ENCODE measurements around the gene ZNF385A.
A peak's percentile ranks its signal among the peaks of the same experiment; 100 is the strongest.

ZNF385A gene

GRCh38 chr12:54377797-54378515 lies 6.6 kb downstream of the ZNF385A start:
- no peak overlapping the region for H3K27ac ChIP-seq (ENCODE audit: low read depth, low read length)
- peaks cover 4% of the 10 kb centered on the region for H3K36me3 ChIP-seq (ENCODE audit: insufficient read depth, low read length)
- no peaks in the 10 kb centered on the region for H3K27me3 ChIP-seq (ENCODE audit: control insufficient read depth in 1 of 2, insufficient read depth in 2 of 2, low read length in 2 of 2)
- H3K4me1 ChIP-seq (ENCODE audit: insufficient read depth, low read length) = peaks cover 40% of the 10 kb centered on the region
- H3K9ac ChIP-seq (ENCODE audit: low read length) = no peak overlapping the region
- H3K4me3 ChIP-seq (ENCODE audit: low read depth in 1 of 2, low read length in 2 of 2) = peak overlapping the region; percentile 47 to 51
- no peaks in the 10 kb centered on the region for H3K9me3 ChIP-seq (ENCODE audit: low read length)

GRCh38 chr12:54377007-54377406 lies 7.5 kb downstream of the ZNF385A start:
- Histone ChIP-seq H3K36me3 (ENCODE audit: insufficient read depth, low read length) (peaks cover 4% of the 10 kb centered on the region), H3K9ac (ENCODE audit: low read length) (no peak overlapping the region), H3K4me3 (ENCODE audit: low read depth in 1 of 2, low read length in 2 of 2) (no peak overlapping the region), H3K27ac (ENCODE audit: low read depth, low read length) (peak overlapping the region; percentile 25), H3K9me3 (ENCODE audit: low read length) (no peaks in the 10 kb centered on the region), H3K27me3 (ENCODE audit: control insufficient read depth in 1 of 2, insufficient read depth in 2 of 2, low read length in 2 of 2) (no peaks in the 10 kb centered on the region), H3K4me1 (ENCODE audit: insufficient read depth, low read length) (peaks cover 44% of the 10 kb centered on the region)

- H3K9ac ChIP-seq (ENCODE audit: low read length) = no peak overlapping the region
- peak overlapping the region; percentile 25 for H3K27ac ChIP-seq (ENCODE audit: low read depth, low read length)
- no peaks in the 10 kb centered on the region for H3K27me3 ChIP-seq (ENCODE audit: control insufficient read depth in 1 of 2, insufficient read depth in 2 of 2, low read length in 2 of 2)
- H3K4me3 ChIP-seq (ENCODE audit: low read depth in 1 of 2, low read length in 2 of 2) = no peak overlapping the region
- H3K9me3 ChIP-seq (ENCODE audit: low read length) = no peaks in the 10 kb centered on the region
- H3K4me1 ChIP-seq (ENCODE audit: insufficient read depth, low read length) = peaks cover 48% of the 10 kb centered on the region
- peaks cover 4% of the 10 kb centered on the region for H3K36me3 ChIP-seq (ENCODE audit: insufficient read depth, low read length)
These were observed 7.9 kb downstream of the ZNF385A start for GRCh38 chr12:54376596-54376995.

GRCh38 chr12:54375259-54375579 lies 9.3 kb downstream of the ZNF385A start:
- no peak overlapping the region for H3K27ac ChIP-seq (ENCODE audit: low read depth, low read length)
- H3K4me1 ChIP-seq (ENCODE audit: insufficient read depth, low read length) = peaks cover 56% of the 10 kb centered on the region
- H3K4me3 ChIP-seq (ENCODE audit: low read depth in 1 of 2, low read length in 2 of 2) = no peak overlapping the region

GRCh38 chr12:54374562-54375258 lies 9.8 kb downstream of the ZNF385A start:
- no peaks in the 10 kb centered on the region for H3K9me3 ChIP-seq (ENCODE audit: low read length)
- H3K4me3 ChIP-seq (ENCODE audit: low read depth in 1 of 2, low read length in 2 of 2) = no peak overlapping the region
- peaks cover 57% of the 10 kb centered on the region for H3K4me1 ChIP-seq (ENCODE audit: insufficient read depth, low read length)
- no peaks in the 10 kb centered on the region for H3K27me3 ChIP-seq (ENCODE audit: control insufficient read depth in 1 of 2, insufficient read depth in 2 of 2, low read length in 2 of 2)
- H3K27ac ChIP-seq (ENCODE audit: low read depth, low read length) = no peak overlapping the region
- peaks cover 8% of the 10 kb centered on the region for H3K36me3 ChIP-seq (ENCODE audit: insufficient read depth, low read length)
- no peak overlapping the region for H3K9ac ChIP-seq (ENCODE audit: low read length)

More at GRCh38 chr12:54375259-54375579, 9.3 kb downstream of the ZNF385A start:
- H3K27me3 ChIP-seq (ENCODE audit: control insufficient read depth in 1 of 2, insufficient read depth in 2 of 2, low read length in 2 of 2) = no peaks in the 10 kb centered on the region
- no peak overlapping the region for H3K9ac ChIP-seq (ENCODE audit: low read length)
- peaks cover 8% of the 10 kb centered on the region for H3K36me3 ChIP-seq (ENCODE audit: insufficient read depth, low read length)
- H3K9me3 ChIP-seq (ENCODE audit: low read length) = no peaks in the 10 kb centered on the region

GRCh38 chr12:54373649-54374561 lies 10.6 kb downstream of the ZNF385A start:
- Histone ChIP-seq H3K4me3 (ENCODE audit: low read depth in 1 of 2, low read length in 2 of 2) (no peak overlapping the region), H3K4me1 (ENCODE audit: insufficient read depth, low read length) (peaks cover 65% of the 10 kb centered on the region), H3K9ac (ENCODE audit: low read length) (no peak overlapping the region), H3K9me3 (ENCODE audit: low read length) (no peaks in the 10 kb centered on the region), H3K36me3 (ENCODE audit: insufficient read depth, low read length) (peaks cover 8% of the 10 kb centered on the region), H3K27ac (ENCODE audit: low read depth, low read length) (peak overlapping the region; percentile 31), H3K27me3 (ENCODE audit: control insufficient read depth in 1 of 2, insufficient read depth in 2 of 2, low read length in 2 of 2) (no peaks in the 10 kb centered on the region)

- Histone ChIP-seq H3K4me3 (ENCODE audit: low read depth in 1 of 2, low read length in 2 of 2) (no peak overlapping the region), H3K36me3 (ENCODE audit: insufficient read depth, low read length) (peaks cover 8% of the 10 kb centered on the region), H3K9ac (ENCODE audit: low read length) (no peak overlapping the region), H3K27me3 (ENCODE audit: control insufficient read depth in 1 of 2, insufficient read depth in 2 of 2, low read length in 2 of 2) (no peaks in the 10 kb centered on the region), H3K9me3 (ENCODE audit: low read length) (no peaks in the 10 kb centered on the region), H3K27ac (ENCODE audit: low read depth, low read length) (no peak overlapping the region), H3K4me1 (ENCODE audit: insufficient read depth, low read length) (peaks cover 65% of the 10 kb centered on the region)
These were observed 12.3 kb downstream of the ZNF385A start for GRCh38 chr12:54372113-54372806.

GRCh38 chr12:54371328-54372112 lies 13.0 kb downstream of the ZNF385A start:
- Histone ChIP-seq H3K27ac (ENCODE audit: low read depth, low read length) (peak overlapping the region; percentile 12), H3K27me3 (ENCODE audit: control insufficient read depth in 1 of 2, insufficient read depth in 2 of 2, low read length in 2 of 2) (no peaks in the 10 kb centered on the region), H3K36me3 (ENCODE audit: insufficient read depth, low read length) (peaks cover 8% of the 10 kb centered on the region), H3K9me3 (ENCODE audit: low read length) (no peaks in the 10 kb centered on the region), H3K9ac (ENCODE audit: low read length) (no peak overlapping the region), H3K4me3 (ENCODE audit: low read depth in 1 of 2, low read length in 2 of 2) (no peak overlapping the region), H3K4me1 (ENCODE audit: insufficient read depth, low read length) (peaks cover 60% of the 10 kb centered on the region)

- Histone ChIP-seq H3K9me3 (ENCODE audit: low read length) (no peaks in the 10 kb centered on the region), H3K4me1 (ENCODE audit: insufficient read depth, low read length) (peaks cover 47% of the 10 kb centered on the region), H3K9ac (ENCODE audit: low read length) (no peak overlapping the region), H3K27ac (ENCODE audit: low read depth, low read length) (peak overlapping the region; percentile 23), H3K4me3 (ENCODE audit: low read depth in 1 of 2, low read length in 2 of 2) (peak overlapping the region; percentile 26 to 47), H3K36me3 (ENCODE audit: insufficient read depth, low read length) (peaks cover 8% of the 10 kb centered on the region), H3K27me3 (ENCODE audit: control insufficient read depth in 1 of 2, insufficient read depth in 2 of 2, low read length in 2 of 2) (no peaks in the 10 kb centered on the region)
These were observed 14.3 kb downstream of the ZNF385A start for GRCh38 chr12:54370171-54370730.

GRCh38 chr12:54369597-54370131 lies 14.9 kb downstream of the ZNF385A start:
- H3K27ac ChIP-seq (ENCODE audit: low read depth, low read length) = peak overlapping the region; percentile 23

More at GRCh38 chr12:54369597-54370131, 14.9 kb downstream of the ZNF385A start:
- H3K9ac ChIP-seq (ENCODE audit: low read length) = no peak overlapping the region
- H3K36me3 ChIP-seq (ENCODE audit: insufficient read depth, low read length) = peaks cover 8% of the 10 kb centered on the region
- H3K4me1 ChIP-seq (ENCODE audit: insufficient read depth, low read length) = peaks cover 44% of the 10 kb centered on the region
- H3K9me3 ChIP-seq (ENCODE audit: low read length) = no peaks in the 10 kb centered on the region
- no peaks in the 10 kb centered on the region for H3K27me3 ChIP-seq (ENCODE audit: control insufficient read depth in 1 of 2, insufficient read depth in 2 of 2, low read length in 2 of 2)
- H3K4me3 ChIP-seq (ENCODE audit: low read depth in 1 of 2, low read length in 2 of 2) = peak overlapping the region; percentile 36 to 47

Measured in muscle layer of colon (tissue), 2 donors.